ENCODE data around the gene EDN3.

Gene EDN3

GRCh38 chr20:59308493-59309201, 8.2 kb downstream of the EDN3 start:
- DNase-seq (ENCODE audit: low read depth, low spot score), result no peak

- no peak for DNase-seq (ENCODE audit: low read depth, low spot score)
These were observed 8.8 kb downstream of the EDN3 start for GRCh38 chr20:59309218-59309617.

- no peak for DNase-seq (ENCODE audit: low read depth, low spot score)
These were observed 14.6 kb downstream of the EDN3 start for GRCh38 chr20:59314997-59315396.

GRCh38 chr20:59316911-59317731, 16.7 kb downstream of the EDN3 start:
- no peak for DNase-seq (ENCODE audit: low read depth, low spot score)

- DNase-seq (ENCODE audit: low read depth, low spot score), result no peak
These were observed 17.9 kb downstream of the EDN3 start for GRCh38 chr20:59318201-59318790.

- DNase-seq (ENCODE audit: low read depth, low spot score), result no peak
These were observed 18.4 kb downstream of the EDN3 start for GRCh38 chr20:59318803-59319202.

GRCh38 chr20:59320426-59320825, 20.0 kb downstream of the EDN3 start:
- DNase-seq (ENCODE audit: low read depth, low spot score), result no peak

GRCh38 chr20:59320854-59321647, 20.6 kb downstream of the EDN3 start:
- no peak for DNase-seq (ENCODE audit: low read depth, low spot score)

GRCh38 chr20:59322081-59322480, 21.7 kb downstream of the EDN3 start:
- DNase-seq (ENCODE audit: low read depth, low spot score), result no peak

GRCh38 chr20:59322585-59323454, 22.4 kb downstream of the EDN3 start:
- DNase-seq (ENCODE audit: low read depth, low spot score), result no peak

GRCh38 chr20:59323731-59324130, 23.3 kb downstream of the EDN3 start:
- DNase-seq (ENCODE audit: low read depth, low spot score), result no peak

- DNase-seq (ENCODE audit: low read depth, low spot score), result no peak
These were observed 24.2 kb downstream of the EDN3 start for GRCh38 chr20:59324521-59325141.

- DNase-seq (ENCODE audit: low read depth, low spot score), result no peak
These were observed 24.7 kb downstream of the EDN3 start for GRCh38 chr20:59325142-59325523.

GRCh38 chr20:59326188-59326587, 25.8 kb downstream of the EDN3 start:
- no peak for DNase-seq (ENCODE audit: low read depth, low spot score)

- no peak for DNase-seq (ENCODE audit: low read depth, low spot score)
These were observed 27.7 kb downstream of the EDN3 start for GRCh38 chr20:59328071-59328470.

- no peak for DNase-seq (ENCODE audit: low read depth, low spot score)
These were observed 31.4 kb downstream of the EDN3 start for GRCh38 chr20:59331721-59332329.

- DNase-seq (ENCODE audit: low read depth, low spot score), result no peak
These were observed 32.9 kb downstream of the EDN3 start for GRCh38 chr20:59333260-59333845.

GRCh38 chr20:59333951-59334350, 33.5 kb downstream of the EDN3 start:
- no peak for DNase-seq (ENCODE audit: low read depth, low spot score)

- DNase-seq (ENCODE audit: low read depth, low spot score), result no peak
These were observed 34.4 kb downstream of the EDN3 start for GRCh38 chr20:59334651-59335300.

Measured in activated CD4-positive, CD25-positive, alpha-beta regulatory T cell treated with anti-CD3 and anti-CD28 coated beads, Interleukin-2, amount 50 U/mL, for 16 hours (primary cell).